Measurements from ENCODE around the gene RFT1. TPM values are rescaled to one million over a fixed set of nuclear protein-coding genes. Genes with fewer than 3 reads are reported as not detected.

Gene RFT1
- total and polyA plus RNA-seq, 2 of the 13 experiments (the other 11 are each of a cell fraction or from before 2014, with no cell fraction given), result 23.2 to 37.0 TPM

DNA sequence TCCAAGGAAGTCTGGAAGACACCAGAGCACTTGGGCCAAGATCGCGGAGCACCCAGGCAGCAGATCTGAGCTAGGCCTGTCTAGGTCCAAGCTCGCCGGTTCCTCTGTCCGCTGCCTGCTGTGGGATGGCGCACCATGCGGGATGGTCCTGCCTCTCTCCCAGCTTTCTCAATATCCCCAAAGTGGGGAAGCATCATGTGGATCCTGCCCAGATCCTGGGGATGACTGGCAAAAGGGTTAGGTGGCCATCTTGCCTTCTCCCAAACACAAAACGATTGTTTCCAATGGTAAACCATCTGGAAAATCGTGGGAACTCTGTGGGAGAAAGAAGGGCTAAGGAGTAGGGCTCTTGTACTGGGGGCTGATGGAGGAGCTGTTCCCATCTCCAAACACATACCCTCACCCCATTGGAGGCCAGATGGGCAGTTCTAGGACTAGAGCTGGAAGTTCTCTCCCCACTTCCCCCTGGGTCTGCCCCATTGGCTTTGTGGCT, 39.6 kb upstream of the RFT1 start:
- POLR2A ChIA-PET, result interaction anchor here (1.3 to 4.6 kb wide), 8 partner anchors 10 to 56 kb away, joined by 3 to 137 read pairs (median 10); partner anchors contain the start of gene PRKCD

More for the DNA sequence above, 39.6 kb upstream of the RFT1 start:
- no peaks in the 10 kb centered on the region for H3K9me3 ChIP-seq (ENCODE audit: low read length)
- CTCF ChIA-PET (ENCODE audit: low intra/inter-chr PET ratio, low total read pairs), result interaction anchor here (2.3 kb wide), 1 partner anchor 35 kb away, joined by 10 read pairs; no protein-coding TSS in a partner anchor
- in situ Hi-C loops (cut with HindIII; ENCODE audit: extremely low pct_ligation_motif_present, low pct_unique_long_range_greater_than_20kb), result no loop called here
- DNase-seq (ENCODE audit: low spot score) (no peak), ATAC-seq (no peak; the same call in none of the 3 replicates), FAIRE-seq (no peak)
- peak overlapping the region; percentile 76 for H3K27ac ChIP-seq (ENCODE audit: extremely low read length, insufficient read depth, low read length)
- peak; percentile 4; the same call in 1 of the 2 replicates for TF ChIP-seq EED (CRISPR knock-in tag; IDR thresholded peaks at IDR 0.05)
- TF ChIP-seq WIZ (CRISPR knock-in tag; IDR thresholded peaks at IDR 0.05), result peak; percentile 79; the same call in 1 of the 2 replicates
- 0 out of 2 replicates have a peak, but pooled peaks have one; percentile 8 for TF ChIP-seq BRD4 (CRISPR knock-in tag; IDR thresholded peaks at IDR 0.05)
- peak; percentile 60 for TF ChIP-seq PRPF4 (IDR thresholded peaks at IDR 0.05; ENCODE audit: low read depth, low read length, poor library complexity, severe bottlenecking)
- TF ChIP-seq ZBTB38 (CRISPR knock-in tag; IDR thresholded peaks at IDR 0.05), result peak; percentile 89
- TF ChIP-seq, protein P1, sequence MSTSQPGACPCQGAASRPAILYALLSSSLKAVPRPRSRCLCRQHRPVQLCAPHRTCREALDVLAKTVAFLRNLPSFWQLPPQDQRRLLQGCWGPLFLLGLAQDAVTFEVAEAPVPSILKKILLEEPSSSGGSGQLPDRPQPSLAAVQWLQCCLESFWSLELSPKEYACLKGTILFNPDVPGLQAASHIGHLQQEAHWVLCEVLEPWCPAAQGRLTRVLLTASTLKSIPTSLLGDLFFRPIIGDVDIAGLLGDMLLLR (CRISPR knock-in tag; IDR thresholded peaks at IDR 0.05), result 0 out of 2 replicates have a peak, but pooled peaks have one; percentile 19
- TF ChIP-seq NCOA2 (CRISPR knock-in tag; IDR thresholded peaks at IDR 0.05), result no peak
- TF ChIP-seq, protein P2, sequence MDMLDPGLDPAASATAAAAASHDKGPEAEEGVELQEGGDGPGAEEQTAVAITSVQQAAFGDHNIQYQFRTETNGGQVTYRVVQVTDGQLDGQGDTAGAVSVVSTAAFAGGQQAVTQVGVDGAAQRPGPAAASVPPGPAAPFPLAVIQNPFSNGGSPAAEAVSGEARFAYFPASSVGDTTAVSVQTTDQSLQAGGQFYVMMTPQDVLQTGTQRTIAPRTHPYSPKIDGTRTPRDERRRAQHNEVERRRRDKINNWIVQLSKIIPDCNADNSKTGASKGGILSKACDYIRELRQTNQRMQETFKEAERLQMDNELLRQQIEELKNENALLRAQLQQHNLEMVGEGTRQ (IDR thresholded peaks at IDR 0.05; ENCODE audit: low read depth, low read length), result no peak
- TF ChIP-seq, protein P2 (CRISPR knock-in tag; IDR thresholded peaks at IDR 0.05; ENCODE audit: borderline replicate concordance), result no peak
- TF ChIP-seq, protein P3, sequence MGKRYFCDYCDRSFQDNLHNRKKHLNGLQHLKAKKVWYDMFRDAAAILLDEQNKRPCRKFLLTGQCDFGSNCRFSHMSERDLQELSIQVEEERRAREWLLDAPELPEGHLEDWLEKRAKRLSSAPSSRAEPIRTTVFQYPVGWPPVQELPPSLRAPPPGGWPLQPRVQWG (CRISPR knock-in tag; IDR thresholded peaks at IDR 0.05; ENCODE audit: borderline replicate concordance, low read depth), result no peak
- TF ChIP-seq, protein P4, sequence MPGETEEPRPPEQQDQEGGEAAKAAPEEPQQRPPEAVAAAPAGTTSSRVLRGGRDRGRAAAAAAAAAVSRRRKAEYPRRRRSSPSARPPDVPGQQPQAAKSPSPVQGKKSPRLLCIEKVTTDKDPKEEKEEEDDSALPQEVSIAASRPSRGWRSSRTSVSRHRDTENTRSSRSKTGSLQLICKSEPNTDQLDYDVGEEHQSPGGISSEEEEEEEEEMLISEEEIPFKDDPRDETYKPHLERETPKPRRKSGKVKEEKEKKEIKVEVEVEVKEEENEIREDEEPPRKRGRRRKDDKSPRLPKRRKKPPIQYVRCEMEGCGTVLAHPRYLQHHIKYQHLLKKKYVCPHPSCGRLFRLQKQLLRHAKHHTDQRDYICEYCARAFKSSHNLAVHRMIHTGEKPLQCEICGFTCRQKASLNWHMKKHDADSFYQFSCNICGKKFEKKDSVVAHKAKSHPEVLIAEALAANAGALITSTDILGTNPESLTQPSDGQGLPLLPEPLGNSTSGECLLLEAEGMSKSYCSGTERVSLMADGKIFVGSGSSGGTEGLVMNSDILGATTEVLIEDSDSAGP (CRISPR knock-in tag; IDR thresholded peaks at IDR 0.05; ENCODE audit: borderline replicate concordance), result 0 out of 2 replicates have a peak, but pooled peaks have one; percentile 6
- TF ChIP-seq, protein P5, sequence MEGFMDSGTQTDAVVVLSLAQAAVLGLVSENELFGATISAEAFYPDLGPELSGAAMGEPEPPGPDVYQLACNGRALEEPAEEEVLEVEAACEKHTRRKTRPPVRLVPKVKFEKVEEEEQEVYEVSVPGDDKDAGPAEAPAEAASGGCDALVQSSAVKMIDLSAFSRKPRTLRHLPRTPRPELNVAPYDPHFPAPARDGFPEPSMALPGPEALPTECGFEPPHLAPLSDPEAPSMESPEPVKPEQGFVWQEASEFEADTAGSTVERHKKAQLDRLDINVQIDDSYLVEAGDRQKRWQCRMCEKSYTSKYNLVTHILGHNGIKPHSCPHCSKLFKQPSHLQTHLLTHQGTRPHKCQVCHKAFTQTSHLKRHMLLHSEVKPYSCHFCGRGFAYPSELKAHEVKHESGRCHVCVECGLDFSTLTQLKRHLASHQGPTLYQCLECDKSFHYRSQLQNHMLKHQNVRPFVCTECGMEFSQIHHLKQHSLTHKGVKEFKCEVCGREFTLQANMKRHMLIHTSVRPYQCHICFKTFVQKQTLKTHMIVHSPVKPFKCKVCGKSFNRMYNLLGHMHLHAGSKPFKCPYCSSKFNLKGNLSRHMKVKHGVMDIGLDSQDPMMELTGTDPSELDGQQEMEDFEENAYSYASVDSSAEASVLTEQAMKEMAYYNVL (CRISPR knock-in tag; IDR thresholded peaks at IDR 0.05; ENCODE audit: borderline replicate concordance), result 0 out of 2 replicates have a peak, but pooled peaks have one; percentile 69
- 0 out of 2 replicates have a peak, but pooled peaks have one; percentile 16 for TF ChIP-seq ZBTB42 (CRISPR knock-in tag; IDR thresholded peaks at IDR 0.05)
- TF ChIP-seq, protein P6, sequence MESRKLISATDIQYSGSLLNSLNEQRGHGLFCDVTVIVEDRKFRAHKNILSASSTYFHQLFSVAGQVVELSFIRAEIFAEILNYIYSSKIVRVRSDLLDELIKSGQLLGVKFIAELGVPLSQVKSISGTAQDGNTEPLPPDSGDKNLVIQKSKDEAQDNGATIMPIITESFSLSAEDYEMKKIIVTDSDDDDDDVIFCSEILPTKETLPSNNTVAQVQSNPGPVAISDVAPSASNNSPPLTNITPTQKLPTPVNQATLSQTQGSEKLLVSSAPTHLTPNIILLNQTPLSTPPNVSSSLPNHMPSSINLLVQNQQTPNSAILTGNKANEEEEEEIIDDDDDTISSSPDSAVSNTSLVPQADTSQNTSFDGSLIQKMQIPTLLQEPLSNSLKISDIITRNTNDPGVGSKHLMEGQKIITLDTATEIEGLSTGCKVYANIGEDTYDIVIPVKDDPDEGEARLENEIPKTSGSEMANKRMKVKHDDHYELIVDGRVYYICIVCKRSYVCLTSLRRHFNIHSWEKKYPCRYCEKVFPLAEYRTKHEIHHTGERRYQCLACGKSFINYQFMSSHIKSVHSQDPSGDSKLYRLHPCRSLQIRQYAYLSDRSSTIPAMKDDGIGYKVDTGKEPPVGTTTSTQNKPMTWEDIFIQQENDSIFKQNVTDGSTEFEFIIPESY (CRISPR knock-in tag; IDR thresholded peaks at IDR 0.05), result peak; percentile 90
- intact Hi-C loops (cut with micrococcal nuclease; ENCODE audit: unreplicated experiment), result loop anchor here (1.0 to 5.0 kb wide), 2 partner anchors 11 to 38 kb away; partner anchors contain the start of gene RFT1
- 97% methylated on average over 9 of the region's 9 CpGs for WGBS (ENCODE audit: low lambda C conversion rate)
- no peaks in the 10 kb centered on the region for H4K20me1 ChIP-seq (ENCODE audit: insufficient read depth, low read length)
- H3K9ac ChIP-seq (ENCODE audit: insufficient read depth, low read depth, low read length), result peak overlapping the region; percentile 66
- no peaks in the 10 kb centered on the region for H3K27me3 ChIP-seq (ENCODE audit: control insufficient read depth in 1 of 2, insufficient read depth in 2 of 2, low read length in 2 of 2)
- peaks cover 65% of the 10 kb centered on the region for H3K4me1 ChIP-seq (ENCODE audit: insufficient read depth, low read length)
- BruUV-seq (replicated peaks), result no TSS peak
- peak overlapping the region; percentile 74 for H3K4me2 ChIP-seq (ENCODE audit: low read depth, low read length)
- peak overlapping the region in 1 of 3 experiments; percentile 50; a peak in 2 of 6 replicates for H3K4me3 ChIP-seq (replicated peaks in 1 of 3; ENCODE audit: insufficient read depth in 1 of 3, low read depth in 2 of 3, low read length in 3 of 3)
- H3K79me2 ChIP-seq (ENCODE audit: insufficient read depth, low read length), result peaks cover 8% of the 10 kb centered on the region
- peaks cover 6 to 16% of the 10 kb centered on the region in 2 experiments; a peak in 4 of 5 replicates for H3K36me3 ChIP-seq (replicated peaks in 1 of 2; ENCODE audit: control insufficient read depth in 1 of 2, insufficient read depth in 2 of 2, low read length in 2 of 2)
- H2AFZ ChIP-seq (ENCODE audit: low read length), result no peak overlapping the region
